ENCODE measurements around the gene DYSF.

Gene DYSF

DNA sequence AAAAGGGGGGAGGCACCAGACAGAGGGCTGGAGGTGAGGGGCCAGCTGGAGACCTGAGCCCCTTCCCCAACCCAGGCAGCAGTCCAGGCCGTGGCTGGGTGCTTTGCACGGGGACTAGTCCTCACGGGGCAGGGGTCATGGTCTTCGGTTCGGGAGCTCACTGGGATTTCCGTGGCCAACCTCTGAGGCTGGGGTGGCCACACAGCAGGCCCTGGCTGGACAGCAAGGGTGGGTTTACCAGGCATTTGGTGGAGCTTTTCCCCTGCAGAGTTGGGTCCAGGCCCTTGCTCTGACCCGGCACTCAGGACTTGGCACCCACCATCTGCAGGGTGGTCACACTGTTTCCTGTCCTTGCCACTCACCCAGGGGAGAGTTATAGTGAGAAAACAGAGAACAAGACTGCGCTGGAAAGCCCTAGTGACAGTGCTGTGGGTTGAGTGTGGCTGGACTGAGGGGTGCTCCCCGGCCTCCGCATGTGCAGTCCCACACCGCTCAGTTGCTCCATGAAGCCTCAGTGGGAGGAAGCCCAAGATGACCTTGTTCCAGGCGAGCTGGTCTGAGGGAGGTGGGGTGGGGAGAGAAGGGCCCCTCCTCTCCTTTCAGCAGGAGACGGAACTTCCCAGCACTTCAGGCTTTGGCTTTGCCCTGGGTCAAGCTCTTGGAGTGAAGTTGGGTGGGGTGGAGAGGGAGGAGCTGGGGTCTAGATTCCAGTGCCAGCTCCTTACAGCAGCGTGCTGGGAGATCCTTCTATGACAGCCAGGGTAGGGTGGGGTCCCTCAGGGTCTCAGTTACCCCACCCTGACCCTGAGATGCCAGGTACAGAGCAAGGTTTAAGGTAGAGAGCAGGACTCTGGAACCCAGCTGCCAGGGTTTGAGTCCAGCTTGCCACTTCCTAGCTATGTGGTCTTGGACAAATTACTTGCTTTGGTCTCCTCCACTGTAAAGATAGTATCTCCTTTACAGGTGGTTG is 219.8 kb downstream of the DYSF start:
- H3K27me3 Mint-ChIP-seq = peaks cover 16% of the 10 kb centered on the region
- H3K27ac Mint-ChIP-seq = no peak overlapping the region
- no peaks in the 10 kb centered on the region for H3K4me1 Mint-ChIP-seq
- no peak for DNase-seq (ENCODE audit: low spot score in 2 of 2)
- no peak for ATAC-seq (ENCODE audit: low read depth)
- H3K9me3 Mint-ChIP-seq = no peaks in the 10 kb centered on the region
- H3K4me3 Mint-ChIP-seq = no peak overlapping the region
- H3K36me3 Mint-ChIP-seq = no peaks in the 10 kb centered on the region

DNA sequence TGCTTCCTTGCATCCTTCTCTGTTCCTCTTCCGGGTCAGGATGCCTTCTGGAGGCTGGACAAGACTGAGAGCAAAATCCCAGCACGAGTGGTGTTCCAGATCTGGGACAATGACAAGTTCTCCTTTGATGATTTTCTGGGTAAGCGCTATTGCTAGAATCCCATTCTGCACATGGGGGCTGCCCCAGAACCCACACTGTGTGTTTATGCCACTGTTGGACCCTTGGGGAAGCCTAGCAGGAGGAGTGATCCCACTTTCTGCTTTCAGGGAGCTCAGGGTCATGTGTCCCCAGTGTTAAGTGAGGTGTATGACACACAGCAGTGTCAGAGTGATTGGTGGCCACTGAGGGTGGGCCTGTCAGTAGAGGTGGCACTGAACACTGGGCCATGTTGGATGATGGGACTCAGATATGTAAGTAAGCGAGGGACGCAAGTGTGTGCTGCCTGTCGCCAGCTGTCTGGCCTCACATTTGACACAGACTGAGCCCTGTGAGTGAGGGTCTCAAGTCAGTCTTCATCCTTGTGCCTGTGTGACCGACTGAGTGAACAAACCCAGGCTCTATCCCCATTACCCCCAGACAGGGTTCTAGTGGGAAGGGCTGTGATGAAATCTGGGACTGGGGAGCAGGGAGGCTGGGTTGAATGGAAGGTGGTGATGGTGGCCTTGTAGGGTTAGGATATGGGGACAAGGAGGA is 220.9 kb downstream of the DYSF start:
- no peaks in the 10 kb centered on the region for H3K9me3 Mint-ChIP-seq
- peaks cover 17% of the 10 kb centered on the region for H3K27me3 Mint-ChIP-seq
- H3K36me3 Mint-ChIP-seq = no peaks in the 10 kb centered on the region
- no peak overlapping the region for H3K27ac Mint-ChIP-seq
- DNase-seq (ENCODE audit: low spot score in 2 of 2) = no peak
- no peaks in the 10 kb centered on the region for H3K4me1 Mint-ChIP-seq
- H3K4me3 Mint-ChIP-seq = no peak overlapping the region
- ATAC-seq (ENCODE audit: low read depth) = no peak

- H3K9me3 Mint-ChIP-seq = no peaks in the 10 kb centered on the region
- ATAC-seq (ENCODE audit: low read depth) = no peak
- H3K4me3 Mint-ChIP-seq = no peak overlapping the region
Measured at GRCh38 chr2:71675296-71675695, 221.9 kb downstream of the DYSF start.

GRCh38 chr2:71678874-71679273 is 225.5 kb downstream of the DYSF start:
- Mint-ChIP-seq H3K27me3 (peaks cover 4% of the 10 kb centered on the region), H3K9me3 (no peaks in the 10 kb centered on the region), H3K4me3 (no peak overlapping the region), H3K4me1 (no peaks in the 10 kb centered on the region), H3K27ac (no peak overlapping the region), H3K36me3 (no peaks in the 10 kb centered on the region)
- DNase-seq (ENCODE audit: low spot score in 2 of 2) = no peak
- no peak for ATAC-seq (ENCODE audit: low read depth)

More at GRCh38 chr2:71675296-71675695, 221.9 kb downstream of the DYSF start:
- no peak for DNase-seq (ENCODE audit: low spot score in 2 of 2)
- Mint-ChIP-seq H3K27me3 (peaks cover 11% of the 10 kb centered on the region), H3K4me1 (no peaks in the 10 kb centered on the region), H3K27ac (no peak overlapping the region), H3K36me3 (no peaks in the 10 kb centered on the region)

DNA sequence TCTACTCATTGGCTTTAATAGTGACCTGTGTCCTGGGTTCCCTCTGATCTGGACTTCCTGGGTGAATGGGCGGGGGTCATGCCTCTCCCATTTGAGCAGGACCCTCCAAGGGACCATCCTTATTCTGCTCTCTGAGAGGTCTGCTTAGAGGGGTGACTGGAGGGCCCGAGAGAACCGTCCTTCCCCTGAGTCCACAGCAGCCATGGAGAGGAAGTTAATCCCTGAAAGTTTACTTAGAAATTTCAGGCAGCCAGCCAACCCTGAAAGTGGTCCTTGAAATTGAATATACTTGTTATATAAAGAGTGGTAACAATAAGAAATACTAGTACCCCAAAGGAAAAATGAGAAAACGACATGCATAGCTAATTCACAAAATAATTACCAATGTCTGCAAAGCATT is 226.1 kb downstream of the DYSF start:
- DNase-seq (ENCODE audit: low spot score in 2 of 2) = no peak
- Mint-ChIP-seq H3K4me3 (no peak overlapping the region), H3K27me3 (peaks cover 7% of the 10 kb centered on the region), H3K4me1 (no peaks in the 10 kb centered on the region), H3K36me3 (no peaks in the 10 kb centered on the region), H3K27ac (no peak overlapping the region), H3K9me3 (no peaks in the 10 kb centered on the region)
- ATAC-seq (ENCODE audit: low read depth) = no peak

DNA sequence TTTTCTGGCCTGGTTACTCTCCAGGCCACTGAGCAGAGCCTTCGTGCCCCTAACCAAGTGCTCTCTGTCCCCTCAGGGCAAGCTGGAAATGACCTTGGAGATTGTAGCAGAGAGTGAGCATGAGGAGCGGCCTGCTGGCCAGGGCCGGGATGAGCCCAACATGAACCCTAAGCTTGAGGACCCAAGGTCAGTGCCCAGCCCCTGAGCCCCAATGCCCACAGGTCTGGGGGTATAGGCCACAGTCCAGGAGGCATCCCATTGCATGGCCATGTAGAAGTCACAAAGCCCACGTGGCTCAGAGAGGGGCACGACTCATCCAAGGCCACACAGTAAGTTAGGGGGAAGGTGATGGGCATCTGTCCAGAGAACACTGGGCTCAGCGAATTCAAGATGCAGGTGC is 227.6 kb downstream of the DYSF start:
- no peak for DNase-seq (ENCODE audit: low spot score in 2 of 2)
- Mint-ChIP-seq H3K27ac (no peak overlapping the region), H3K27me3 (peaks cover 7% of the 10 kb centered on the region), H3K4me1 (no peaks in the 10 kb centered on the region), H3K9me3 (no peaks in the 10 kb centered on the region), H3K36me3 (no peaks in the 10 kb centered on the region), H3K4me3 (no peak overlapping the region)
- no peak for ATAC-seq (ENCODE audit: low read depth)

DNA sequence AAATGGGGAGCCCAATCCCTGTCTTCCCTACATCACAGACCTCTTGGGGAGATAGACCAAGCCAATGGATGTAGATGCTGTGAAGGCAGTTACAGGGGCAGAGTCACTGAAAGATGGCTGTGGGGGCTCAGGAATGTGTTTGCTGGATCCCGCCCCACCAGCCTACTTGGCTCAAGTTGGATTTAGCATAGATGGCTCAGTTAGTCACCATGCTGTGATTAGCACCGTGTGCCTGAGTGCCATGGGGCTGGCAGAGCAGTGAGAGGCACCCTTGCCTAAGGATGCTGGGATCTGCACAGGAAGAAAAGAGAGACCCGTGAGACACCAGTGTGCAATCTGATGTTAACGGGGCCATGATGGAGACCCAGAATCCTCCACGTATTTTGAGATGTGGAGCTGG is 228.3 kb downstream of the DYSF start:
- H3K9me3 Mint-ChIP-seq = no peaks in the 10 kb centered on the region
- ATAC-seq (ENCODE audit: low read depth) (no peak), DNase-seq (ENCODE audit: low spot score in 2 of 2) (no peak)
- no peaks in the 10 kb centered on the region for H3K4me1 Mint-ChIP-seq
- H3K27ac Mint-ChIP-seq = no peak overlapping the region
- no peaks in the 10 kb centered on the region for H3K36me3 Mint-ChIP-seq
- no peak overlapping the region for H3K4me3 Mint-ChIP-seq
- peaks cover 7% of the 10 kb centered on the region for H3K27me3 Mint-ChIP-seq

- Mint-ChIP-seq H3K4me3 (no peak overlapping the region), H3K9me3 (no peaks in the 10 kb centered on the region), H3K27me3 (peaks cover 5% of the 10 kb centered on the region), H3K4me1 (no peaks in the 10 kb centered on the region), H3K27ac (no peak overlapping the region), H3K36me3 (no peaks in the 10 kb centered on the region)
- DNase-seq (ENCODE audit: low spot score in 2 of 2) (no peak), ATAC-seq (ENCODE audit: low read depth) (no peak)
Measured at GRCh38 chr2:71682341-71682740, 229.0 kb downstream of the DYSF start.

GRCh38 chr2:71683070-71683469 is 229.7 kb downstream of the DYSF start:
- no peaks in the 10 kb centered on the region for H3K4me1 Mint-ChIP-seq
- H3K27ac Mint-ChIP-seq = no peak overlapping the region
- no peaks in the 10 kb centered on the region for H3K36me3 Mint-ChIP-seq
- DNase-seq (ENCODE audit: low spot score in 2 of 2) = no peak
- peaks cover 5% of the 10 kb centered on the region for H3K27me3 Mint-ChIP-seq
- peaks cover 3% of the 10 kb centered on the region for H3K9me3 Mint-ChIP-seq
- H3K4me3 Mint-ChIP-seq = no peak overlapping the region
- no peak for ATAC-seq (ENCODE audit: low read depth)

DNA sequence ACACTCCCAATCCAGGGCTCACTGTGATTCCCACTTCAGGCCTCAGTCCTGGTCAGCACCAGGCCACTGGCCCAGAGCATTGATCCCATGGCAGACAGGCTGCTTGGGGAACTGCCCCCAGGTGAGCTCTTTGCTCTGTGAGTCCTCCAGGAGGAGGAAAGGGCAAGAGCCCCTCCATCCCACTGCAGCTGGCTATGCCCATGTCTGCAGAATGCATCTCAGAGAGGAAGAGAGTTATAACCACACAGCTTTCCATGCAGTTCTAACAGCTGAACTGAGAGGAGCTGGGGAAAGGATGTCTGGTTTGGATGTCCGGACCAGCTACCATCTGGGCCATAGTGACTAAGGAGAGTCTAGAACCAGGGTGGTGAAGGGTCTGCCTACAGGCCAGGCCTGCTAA is 230.3 kb downstream of the DYSF start:
- Mint-ChIP-seq H3K4me3 (no peak overlapping the region), H3K27ac (no peak overlapping the region), H3K27me3 (peaks cover 4% of the 10 kb centered on the region)

GRCh38 chr2:71684226-71685072 is 231.1 kb downstream of the DYSF start:
- H3K27ac Mint-ChIP-seq = no peak overlapping the region
- H3K4me3 Mint-ChIP-seq = no peak overlapping the region
- H3K9me3 Mint-ChIP-seq = peaks cover 7% of the 10 kb centered on the region
- no peaks in the 10 kb centered on the region for H3K4me1 Mint-ChIP-seq
- H3K27me3 Mint-ChIP-seq = peaks cover 4% of the 10 kb centered on the region
- DNase-seq (ENCODE audit: low spot score in 2 of 2) = no peak
- no peaks in the 10 kb centered on the region for H3K36me3 Mint-ChIP-seq
- ATAC-seq (ENCODE audit: low read depth) = no peak

More for the DNA sequence above, 230.3 kb downstream of the DYSF start:
- H3K9me3 Mint-ChIP-seq = peaks cover 6% of the 10 kb centered on the region
- ATAC-seq (ENCODE audit: low read depth) (no peak), DNase-seq (ENCODE audit: low spot score in 2 of 2) (no peak)
- no peaks in the 10 kb centered on the region for H3K4me1 Mint-ChIP-seq
- no peaks in the 10 kb centered on the region for H3K36me3 Mint-ChIP-seq

DNA sequence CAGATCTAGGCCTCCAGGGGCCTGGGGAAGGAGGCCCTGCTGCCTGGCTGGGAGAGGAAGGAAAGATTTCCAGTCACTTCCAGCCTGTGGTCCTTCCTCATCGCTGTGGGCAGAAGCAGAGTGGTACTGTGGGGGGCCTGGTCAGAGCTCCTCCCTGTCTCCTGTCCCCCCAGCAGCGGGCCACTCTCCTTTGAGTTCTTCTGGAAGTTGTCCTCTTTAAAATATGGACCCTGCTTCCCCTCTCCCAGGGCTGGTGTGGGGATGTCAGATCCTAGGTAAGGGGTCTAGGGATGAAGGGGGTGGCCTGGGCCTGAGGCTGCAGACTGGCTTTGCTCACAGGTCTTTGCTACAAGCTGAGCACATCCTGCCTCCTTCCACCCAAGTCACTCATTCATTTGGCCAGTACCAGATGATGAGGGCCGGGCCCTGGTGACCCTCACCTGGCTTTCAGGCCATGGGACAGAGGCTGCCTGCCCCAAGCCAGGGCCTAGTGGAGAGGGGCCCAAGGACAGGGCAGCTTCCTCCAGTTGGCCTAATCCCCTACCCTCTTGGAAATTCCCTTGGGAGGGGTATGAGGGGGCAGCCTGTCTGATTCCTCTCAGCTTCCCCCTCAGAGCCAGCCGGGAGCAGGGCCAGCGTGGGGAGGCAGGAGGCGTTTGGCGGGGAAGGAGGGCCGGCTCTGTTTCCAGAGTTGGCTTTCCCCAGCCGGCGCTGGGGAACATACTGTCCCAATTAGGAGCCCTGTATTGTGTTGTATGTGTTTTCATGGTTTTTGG is 231.9 kb downstream of the DYSF start:
- Mint-ChIP-seq H3K4me3 (no peak overlapping the region), H3K4me1 (no peaks in the 10 kb centered on the region), H3K27ac (no peak overlapping the region), H3K27me3 (peaks cover 4% of the 10 kb centered on the region), H3K9me3 (peaks cover 7% of the 10 kb centered on the region), H3K36me3 (no peaks in the 10 kb centered on the region)
- DNase-seq (ENCODE audit: low spot score in 2 of 2) (no peak), ATAC-seq (ENCODE audit: low read depth) (no peak)

- Mint-ChIP-seq H3K27ac (no peak overlapping the region), H3K9me3 (peaks cover 14% of the 10 kb centered on the region), H3K4me3 (no peak overlapping the region), H3K36me3 (no peaks in the 10 kb centered on the region), H3K4me1 (no peaks in the 10 kb centered on the region), H3K27me3 (peaks cover 7% of the 10 kb centered on the region)
- no peak for ATAC-seq (ENCODE audit: low read depth)
- DNase-seq (ENCODE audit: low spot score in 2 of 2) = no peak
Measured at GRCh38 chr2:71685941-71686611, 232.7 kb downstream of the DYSF start.

All from memory B cell (primary cell).